Measurements from ENCODE around the gene RIBC1.
"Not testable (repeated sequence)": the region's sequence is repeated elsewhere in the genome, so short reads cannot be mapped to it uniquely, and the experiment has no call there.

RIBC1 gene

DNA sequence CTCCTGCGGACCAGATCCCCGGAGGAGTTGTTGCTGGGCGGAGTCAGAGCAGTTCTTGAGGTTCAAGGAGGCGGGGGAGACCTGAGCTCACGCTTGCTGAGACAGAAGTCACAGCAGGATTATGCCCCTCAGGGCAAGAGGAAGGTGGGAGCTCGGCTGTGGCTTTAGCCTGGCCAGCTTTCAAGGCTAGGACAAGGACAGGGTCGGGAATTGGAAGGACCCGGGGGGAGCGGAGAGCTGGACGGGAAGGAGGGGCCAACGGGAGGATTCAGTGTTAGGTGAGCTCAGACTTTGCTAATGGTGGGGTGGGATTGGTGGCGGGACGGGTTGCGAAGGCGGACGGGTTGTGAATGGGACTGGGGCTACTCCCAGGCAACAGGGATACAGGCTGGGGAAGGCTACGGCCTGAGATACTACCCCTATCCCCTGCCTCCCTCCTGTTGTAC is at the start of gene RIBC1:
Gene RIBC1, plus strand, starts transcription at position 13 of the 446 bp plus-strand sequence. CDS start 3,404 bp downstream, outside the sequence.
- DNase-seq: no peak

- no peak for DNase-seq
These were observed 49.4 kb upstream of the RIBC1 start for GRCh38 chrX:53373307-53373706.

DNA sequence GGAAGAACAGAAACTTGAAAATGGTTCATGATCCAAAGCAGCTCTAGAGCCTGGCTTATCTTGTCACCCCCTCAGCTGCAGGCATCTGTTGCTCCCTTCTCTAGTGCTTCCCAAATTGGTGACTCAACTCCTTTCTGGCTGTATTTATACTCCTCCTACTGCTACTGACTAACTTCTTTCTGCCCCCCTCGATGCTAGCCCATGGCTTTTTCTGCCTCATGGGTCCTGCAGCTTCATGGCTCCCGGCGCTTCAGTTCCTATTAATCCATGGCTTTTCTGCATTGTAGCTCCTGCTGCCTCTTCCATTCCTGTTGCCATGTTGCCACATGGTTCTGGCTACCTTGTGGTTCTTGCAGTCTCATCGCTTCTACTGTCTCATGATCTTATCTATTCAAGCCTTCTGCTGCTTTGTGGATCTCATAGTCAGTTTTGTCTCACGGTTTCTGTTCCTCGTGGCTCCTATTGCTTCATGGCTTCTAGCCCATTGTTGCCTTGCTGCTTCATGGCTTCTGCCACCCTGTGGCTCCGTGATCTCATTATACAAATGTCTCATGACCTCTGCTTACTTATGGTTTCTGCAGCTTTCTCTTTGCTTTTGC is 48.4 kb upstream of the RIBC1 start:
- DNase-seq: no peak

DNA sequence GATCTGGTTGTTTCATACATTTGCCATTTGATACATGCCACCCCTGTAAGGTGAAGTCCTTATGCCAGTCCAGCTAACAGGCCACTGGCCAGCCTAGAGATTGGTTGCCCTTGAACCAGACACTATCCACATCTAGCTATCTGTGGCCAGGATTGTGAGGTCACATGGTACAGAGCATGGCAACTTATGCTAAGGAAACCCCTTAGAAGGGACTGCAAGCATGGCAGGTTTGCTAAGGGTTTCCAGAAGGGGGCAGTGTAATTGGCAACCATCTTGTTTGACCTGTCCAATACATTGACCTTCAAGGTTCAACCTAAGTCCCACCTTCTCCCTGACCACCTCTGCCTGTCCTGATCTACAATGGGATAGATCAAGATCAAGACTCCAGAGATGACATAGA is 47.8 kb upstream of the RIBC1 start:
- DNase-seq: no peak

GRCh38 chrX:53376888-53377287 is 45.8 kb upstream of the RIBC1 start:
- no peak for DNase-seq

DNA sequence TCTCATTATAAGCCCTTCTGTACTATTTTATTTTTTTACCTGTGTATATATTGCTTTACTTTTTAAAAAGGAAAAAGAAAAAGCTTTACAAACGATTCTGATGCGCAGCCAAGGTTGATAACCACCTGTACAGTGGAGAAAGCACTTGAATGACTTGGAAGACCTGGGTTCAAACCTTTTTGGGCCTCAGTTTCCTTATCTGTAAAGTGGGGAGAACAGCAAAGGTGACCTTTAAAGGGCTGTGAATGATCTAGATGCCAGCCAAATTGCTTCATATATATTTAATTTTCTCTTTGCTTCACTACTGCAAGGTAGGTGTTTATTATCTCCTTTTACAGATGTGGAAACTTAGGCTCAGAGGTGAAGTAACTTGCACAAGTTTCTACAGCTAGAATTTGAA is 45.2 kb upstream of the RIBC1 start:
- DNase-seq: no peak

DNA sequence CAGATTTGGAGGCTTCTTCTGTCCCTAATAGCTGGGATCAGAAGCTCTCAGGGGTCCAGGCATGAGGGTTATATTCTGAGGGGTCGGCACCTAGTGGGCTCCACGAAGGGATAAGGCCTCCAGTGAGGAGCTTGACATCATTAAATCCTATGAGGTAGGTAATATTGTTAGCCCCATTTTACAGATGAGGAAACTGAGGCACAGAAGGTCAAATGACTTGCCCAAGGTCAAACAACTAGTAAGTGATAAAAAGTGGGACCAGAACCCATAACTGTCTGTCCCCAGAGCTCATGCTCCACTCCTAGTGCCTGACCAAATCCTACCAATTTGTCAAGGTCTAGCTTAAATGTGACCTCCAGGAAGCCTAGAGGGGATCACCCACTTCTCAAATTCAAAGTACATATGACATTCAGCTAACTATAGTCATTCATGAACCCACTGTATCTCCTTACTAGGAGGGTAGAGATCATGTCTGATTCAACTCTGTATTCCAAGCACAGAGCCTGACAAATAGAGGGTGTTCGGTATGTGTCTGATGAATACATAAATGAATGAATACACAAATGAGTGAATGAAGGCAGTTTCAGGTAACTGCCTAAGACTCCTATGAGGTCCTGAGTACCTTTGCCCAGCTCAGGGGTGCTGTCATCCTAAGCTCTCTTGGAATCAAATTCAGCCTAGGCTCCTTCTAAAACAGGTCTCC is 43.5 kb upstream of the RIBC1 start:
- no peak for DNase-seq

DNA sequence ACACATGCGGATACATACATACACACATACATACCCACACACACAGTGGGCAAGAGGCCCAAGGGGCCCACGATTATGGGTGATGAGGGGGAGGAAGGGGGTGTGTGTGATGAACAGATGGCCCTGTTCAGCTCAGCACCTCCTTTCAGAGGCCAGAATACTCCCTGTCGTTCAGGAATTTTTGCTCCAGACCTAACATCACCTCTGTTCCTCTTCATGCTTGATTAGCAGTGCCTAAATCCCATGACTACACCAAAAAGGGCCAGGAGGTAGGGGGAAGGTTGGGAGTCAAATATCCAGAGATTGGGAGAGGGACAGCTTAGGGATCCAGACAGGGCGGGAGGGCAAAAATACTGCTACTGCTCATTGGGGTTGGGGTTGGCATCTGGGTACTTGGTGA is 42.9 kb upstream of the RIBC1 start:
- no peak for DNase-seq

DNA sequence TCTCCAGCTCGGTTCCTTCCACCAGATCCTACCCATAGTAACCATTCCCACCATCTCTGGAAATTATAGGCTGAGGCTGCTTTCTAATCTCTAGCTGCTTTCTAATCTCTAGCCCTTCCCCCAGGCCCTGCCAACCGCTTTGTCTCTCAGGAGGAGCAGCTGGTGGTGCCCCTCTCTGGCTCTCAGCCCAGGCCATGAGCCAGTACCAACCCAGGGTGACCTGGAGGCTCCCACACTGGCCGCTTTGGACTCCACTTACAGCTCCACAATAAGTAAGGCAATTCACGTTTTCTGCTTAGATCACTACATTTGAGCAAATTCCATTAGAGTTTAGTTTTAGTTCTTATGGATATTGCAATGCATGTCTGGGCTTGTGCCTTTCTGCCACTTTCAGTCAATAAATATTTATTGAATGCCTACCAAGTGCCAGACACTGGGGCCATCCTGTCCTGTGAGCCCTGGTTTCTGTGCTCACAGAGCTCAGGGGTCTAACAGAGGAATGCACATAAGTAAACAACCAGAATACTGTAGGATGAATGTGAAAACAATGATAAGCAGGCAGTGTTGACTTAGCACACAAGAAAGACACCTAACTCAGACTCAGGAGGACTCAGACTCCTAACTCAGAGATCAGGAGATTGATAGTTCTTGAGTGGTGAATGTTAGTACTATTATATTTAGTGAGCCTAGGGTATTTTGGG is 39.1 kb upstream of the RIBC1 start:
- DNase-seq: no peak

- DNase-seq: no peak
These were observed 26.9 kb upstream of the RIBC1 start for GRCh38 chrX:53395605-53396298.

- no peak for DNase-seq
These were observed 24.5 kb upstream of the RIBC1 start for GRCh38 chrX:53398216-53398615.

DNA sequence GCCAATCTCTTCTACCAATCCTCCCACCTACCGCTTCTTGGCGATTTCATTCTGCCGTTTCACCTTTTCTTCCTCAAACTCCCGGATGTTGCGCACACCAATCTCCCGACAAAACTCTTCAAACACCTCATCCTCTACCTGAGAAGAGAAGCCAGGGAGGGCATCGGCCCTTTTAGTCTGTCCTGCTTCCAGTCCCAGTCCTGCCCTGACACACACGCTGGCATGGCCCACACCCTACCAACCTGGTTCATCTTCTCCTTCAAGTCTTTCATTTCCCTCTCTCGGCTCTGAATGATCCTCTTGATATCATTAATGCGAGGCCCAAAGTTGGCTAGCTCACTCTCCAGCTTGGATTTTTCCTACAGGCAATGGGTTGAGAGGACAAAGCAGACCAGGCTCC is 19.1 kb upstream of the RIBC1 start:
- DNase-seq: no peak

DNA sequence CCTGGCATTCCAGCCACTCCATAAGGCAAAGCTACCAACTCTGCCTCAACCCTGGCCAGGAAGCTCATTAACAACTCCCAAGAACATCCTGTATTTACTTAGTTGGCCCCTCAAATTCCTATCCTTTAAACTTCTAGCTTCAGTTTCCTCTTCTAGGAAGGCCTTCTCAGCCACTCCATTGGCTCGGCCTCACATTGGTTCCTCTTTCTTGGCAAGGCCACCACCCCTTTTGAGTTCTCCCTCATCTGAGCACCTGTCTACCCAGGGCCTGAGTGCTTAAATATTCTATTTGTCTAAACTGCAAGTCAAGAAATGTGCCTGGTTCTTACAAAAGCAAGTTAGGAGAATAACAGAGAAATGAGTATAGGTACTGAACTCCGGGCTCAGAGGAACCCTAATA is 10.2 kb upstream of the RIBC1 start:
- no peak for DNase-seq

DNA sequence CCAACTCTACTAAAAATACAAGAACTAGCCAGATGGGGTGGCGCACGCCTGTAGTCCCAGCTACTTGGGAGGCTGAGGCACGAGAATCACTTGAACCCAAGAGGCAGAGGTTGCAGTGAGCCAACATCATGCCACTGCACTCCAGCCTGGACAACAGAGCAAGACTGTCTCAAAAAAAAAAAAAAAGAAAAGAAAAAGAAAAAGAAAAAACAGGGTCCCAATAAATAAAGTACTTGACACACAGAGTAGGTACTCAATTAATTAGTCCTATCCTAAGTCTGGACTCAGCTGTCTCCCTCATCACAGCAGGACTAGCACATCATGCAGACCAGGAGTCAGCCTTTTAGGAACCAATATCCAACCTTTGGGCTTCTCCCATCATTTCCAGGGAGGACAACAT is 2.3 kb upstream of the RIBC1 start:
- not testable (repeated sequence) for DNase-seq

DNA sequence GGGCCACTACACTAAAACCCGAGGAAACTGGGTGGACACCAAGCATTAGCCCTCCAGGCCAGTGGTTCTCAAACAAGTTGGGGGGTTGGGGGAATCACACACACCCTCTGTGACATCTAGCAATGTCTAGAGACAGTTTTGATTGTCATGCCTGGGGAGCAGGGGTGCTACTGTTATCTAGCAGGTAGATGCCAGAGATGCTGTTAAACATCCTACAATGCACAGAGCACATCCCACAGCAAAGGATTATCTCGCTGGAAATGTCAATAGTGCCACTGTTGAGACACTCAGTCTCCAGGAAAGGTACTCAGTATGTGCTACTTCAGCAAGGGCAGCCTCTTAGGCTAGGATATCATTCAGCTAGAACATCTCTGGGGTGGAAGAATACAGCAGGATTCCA is 1.5 kb upstream of the RIBC1 start:
- no peak for DNase-seq

- no peak for DNase-seq
These were observed 944 bp upstream of the RIBC1 start for GRCh38 chrX:53421772-53422085.

GRCh38 chrX:53422086-53422860 is 400 bp upstream of the RIBC1 start, which contains the start of gene SMC1A:
Gene SMC1A, minus strand, starts transcription at chrX:53422654. Its CDS starts 54 bp downstream, at chrX:53422600.
- DNase-seq: peak; percentile 94

GRCh38 chrX:53429755-53430154 is 7.1 kb downstream of the RIBC1 start:
- no peak for DNase-seq

DNA sequence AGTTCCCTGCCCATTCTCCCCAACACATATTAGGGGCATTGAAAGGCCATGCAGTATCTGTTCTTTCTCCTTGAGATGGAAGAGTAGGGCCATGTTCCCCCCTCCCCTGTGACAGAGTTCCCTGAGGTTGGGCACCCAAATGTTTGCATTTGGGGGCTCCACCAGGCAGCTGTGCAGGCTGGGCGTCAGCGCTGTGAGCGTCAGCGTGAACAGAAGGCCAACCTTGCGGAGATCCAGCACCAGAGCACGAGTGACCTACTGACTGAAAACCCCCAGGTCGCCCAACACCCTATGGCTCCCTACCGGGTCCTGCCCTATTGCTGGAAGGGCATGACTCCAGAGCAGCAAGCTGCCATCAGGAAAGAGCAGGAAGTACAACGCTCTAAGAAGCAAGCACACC is 7.6 kb downstream of the RIBC1 start:
- DNase-seq: no peak

DNA sequence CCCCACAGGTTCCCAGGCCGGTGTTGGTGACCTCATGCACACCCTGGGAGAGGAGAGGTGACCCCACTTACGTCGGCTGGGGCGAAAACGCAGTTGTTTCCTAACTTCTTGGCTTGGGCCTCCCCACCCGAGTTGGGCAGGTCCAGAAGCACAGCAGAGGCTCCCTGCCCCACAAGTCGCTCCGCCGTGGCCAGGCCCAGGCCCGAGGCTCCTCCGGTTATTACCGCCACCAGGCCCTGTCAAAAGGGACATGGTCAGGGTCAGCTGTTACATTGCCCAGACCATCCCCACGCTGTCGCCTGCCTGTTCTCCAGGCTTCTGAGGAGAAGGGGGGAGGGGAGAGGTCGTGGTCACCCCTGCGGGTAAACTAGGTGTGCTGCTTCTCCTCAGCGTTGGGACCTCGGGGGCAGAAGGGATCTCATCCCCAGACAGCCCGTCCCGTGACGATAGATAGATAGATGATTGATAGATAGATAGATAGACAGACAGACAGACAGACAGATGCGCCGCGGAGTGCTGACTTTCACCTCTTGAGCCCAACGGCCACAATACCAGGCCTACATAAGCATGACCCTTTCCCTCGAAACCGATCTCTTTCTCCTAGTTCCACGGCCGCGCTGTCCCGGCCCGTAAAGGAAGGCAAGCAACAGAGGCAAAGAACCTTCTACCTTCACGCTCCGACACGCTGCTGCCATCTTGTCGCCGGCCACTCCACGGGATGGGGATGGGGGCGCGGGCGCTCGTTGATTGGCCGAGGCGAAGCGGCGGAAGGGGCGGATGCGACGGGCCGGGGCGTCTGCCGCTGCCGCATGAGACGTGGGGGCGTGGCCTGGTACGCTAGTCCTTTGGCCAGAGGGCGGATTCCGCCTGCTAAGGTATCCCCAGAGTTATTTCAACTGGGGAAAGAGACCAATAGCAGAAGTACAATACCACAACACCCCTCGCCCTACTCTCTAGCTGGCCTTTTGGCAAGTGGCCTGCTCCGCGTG is 11.3 kb downstream of the RIBC1 start, which contains the start of gene HSD17B10:
Gene HSD17B10, minus strand, starts transcription at position 720 of the 989 bp plus-strand sequence. Its CDS starts 25 bp downstream, at position 695.
- DNase-seq: peak; percentile 89

DNA sequence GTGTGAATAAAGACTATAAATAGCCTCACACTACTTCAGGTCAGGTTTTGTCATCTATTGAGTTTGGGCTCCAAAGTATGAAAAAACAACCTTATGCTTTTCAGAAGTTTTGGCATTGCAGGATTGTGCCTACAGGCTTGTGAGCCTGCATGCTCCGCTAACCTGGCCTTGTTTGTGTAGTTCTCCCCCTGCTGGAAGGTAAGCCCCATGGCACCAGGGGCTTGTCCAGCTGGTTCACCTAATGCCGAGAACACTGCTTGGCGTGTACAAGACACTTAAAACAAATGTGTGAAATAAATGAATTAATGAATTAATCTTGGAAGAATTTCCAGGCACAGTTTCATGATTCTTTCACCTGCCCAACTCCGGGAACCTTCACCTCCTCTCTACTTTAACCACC is 13.3 kb downstream of the RIBC1 start:
- DNase-seq: peak; percentile 66
